Hematopoietic multipotent progenitor cell treated with erythropoietin and hydrocortisone succinate and interleukin-3 and kit ligand, for 17 days (in vitro differentiated cells): ENCODE data around the gene EFNA1.
"Not testable (repeated sequence)": the region's sequence is repeated elsewhere in the genome, so short reads cannot be mapped to it uniquely, and the experiment has no call there.

Source experiments
- DNase-seq: peaks from one replicate; pipeline ENCODE4 v3.0.0-alpha.2; 2015; ENCODE audit warnings: low spot score

Gene EFNA1

GRCh38 chr1:155092641-155093040, 35.0 kb upstream of the EFNA1 start:
- DNase-seq = no peak

- DNase-seq = peak; percentile 46
Measured at GRCh38 chr1:155093911-155094621, 33.6 kb upstream of the EFNA1 start.

- no peak for DNase-seq
Measured at GRCh38 chr1:155094622-155094948, 33.1 kb upstream of the EFNA1 start.

GRCh38 chr1:155099331-155099730, 28.3 kb upstream of the EFNA1 start:
- DNase-seq = no peak

GRCh38 chr1:155103325-155103724, 24.4 kb upstream of the EFNA1 start:
- no peak for DNase-seq

GRCh38 chr1:155104605-155105534, 22.8 kb upstream of the EFNA1 start:
- no peak for DNase-seq

- no peak for DNase-seq
Measured at GRCh38 chr1:155105604-155106011, 22.1 kb upstream of the EFNA1 start.

GRCh38 chr1:155106862-155107261, 20.8 kb upstream of the EFNA1 start:
- DNase-seq = no peak

GRCh38 chr1:155107309-155108264, 20.1 kb upstream of the EFNA1 start:
- DNase-seq = no peak

- DNase-seq = no peak
Measured at GRCh38 chr1:155108296-155108695, 19.4 kb upstream of the EFNA1 start.

- no peak for DNase-seq
Measured at GRCh38 chr1:155110381-155110780, 17.3 kb upstream of the EFNA1 start.

- no peak for DNase-seq
Measured at GRCh38 chr1:155110826-155111225, 16.9 kb upstream of the EFNA1 start.

GRCh38 chr1:155113450-155113980, 14.2 kb upstream of the EFNA1 start:
- no peak for DNase-seq

GRCh38 chr1:155116113-155116764, 11.4 kb upstream of the EFNA1 start:
- DNase-seq = no peak

GRCh38 chr1:155117610-155118009, 10.1 kb upstream of the EFNA1 start:
- no peak for DNase-seq

- not testable (repeated sequence) for DNase-seq
Measured at GRCh38 chr1:155118090-155118489, 9.6 kb upstream of the EFNA1 start.

GRCh38 chr1:155120253-155120652, 7.4 kb upstream of the EFNA1 start:
- DNase-seq = no peak

GRCh38 chr1:155121249-155121648, 6.4 kb upstream of the EFNA1 start:
- no peak for DNase-seq

- no peak for DNase-seq
Measured at GRCh38 chr1:155122308-155122707, 5.4 kb upstream of the EFNA1 start.

- DNase-seq = no peak
Measured at GRCh38 chr1:155123801-155124200, 3.9 kb upstream of the EFNA1 start.
